Nephron (organoid): ENCODE measurements around the gene OR4S1.

Experiments used
- H3K27ac Mint-ChIP-seq, 3 experiments: 2 replicates each; pipeline ENCODE4 v1.8.0; 2020; ENCODE audit warnings: mixed read lengths in 3 of 3, mild to moderate bottlenecking in 2 of 3, moderate library complexity in 1 of 3
- H3K27me3 Mint-ChIP-seq: 2 replicates; pipeline ENCODE4 v1.8.0; 2021; ENCODE audit warnings: low read depth, mild to moderate bottlenecking, moderate library complexity, mixed read lengths
- H3K36me3 Mint-ChIP-seq: 2 replicates; pipeline ENCODE4 v1.8.0; 2020; ENCODE audit warnings: low read depth, mixed read lengths
- H3K4me1 Mint-ChIP-seq: 2 replicates; pipeline ENCODE4 v1.8.0; 2020; ENCODE audit warnings: mixed read lengths
- H3K4me3 Mint-ChIP-seq, 3 experiments: 2 replicates each; pipeline ENCODE4 v1.8.0; 2020; ENCODE audit warnings: mild to moderate bottlenecking in 3 of 3, mixed read lengths in 3 of 3, moderate library complexity in 2 of 3
- H3K9me3 Mint-ChIP-seq: 2 replicates; pipeline ENCODE4 v1.8.0; 2020; ENCODE audit warnings: mixed read lengths
- TF ChIP-seq, protein P1 (sequence below), 3 experiments: fragments of 200-600 bp; sonication (generic); IDR thresholded peaks; one replicate each; pipeline ENCODE4 v1.5.0; 2021; ENCODE audit warnings: antibody characterized with exemption in 3 of 3; ENCODE audit not compliant: unreplicated experiment in 3 of 3

OR4S1 gene, protein sequence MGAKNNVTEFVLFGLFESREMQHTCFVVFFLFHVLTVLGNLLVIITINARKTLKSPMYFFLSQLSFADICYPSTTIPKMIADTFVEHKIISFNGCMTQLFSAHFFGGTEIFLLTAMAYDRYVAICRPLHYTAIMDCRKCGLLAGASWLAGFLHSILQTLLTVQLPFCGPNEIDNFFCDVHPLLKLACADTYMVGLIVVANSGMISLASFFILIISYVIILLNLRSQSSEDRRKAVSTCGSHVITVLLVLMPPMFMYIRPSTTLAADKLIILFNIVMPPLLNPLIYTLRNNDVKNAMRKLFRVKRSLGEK

DNA sequence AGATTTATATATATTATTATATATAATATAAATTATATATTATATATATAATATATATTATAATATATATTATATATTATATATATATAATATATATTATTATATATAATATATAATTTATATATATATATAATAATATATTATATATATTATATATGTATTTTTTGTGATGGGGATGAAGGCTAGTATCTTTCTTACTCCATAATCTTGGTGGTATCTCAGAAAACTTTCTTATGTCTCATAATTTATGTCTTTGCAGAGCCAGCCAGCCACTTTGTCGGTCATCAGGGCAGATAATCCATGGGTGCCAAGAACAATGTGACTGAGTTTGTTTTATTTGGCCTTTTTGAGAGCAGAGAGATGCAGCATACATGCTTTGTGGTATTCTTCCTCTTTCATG is at the start of gene OR4S1:
TSS of gene OR4S1 (plus strand) at position 301 of the 400 bp plus-strand sequence. CDS start at position 301, 0 bp downstream.
- Mint-ChIP-seq H3K4me1 (no peaks in the 10 kb centered on the region), H3K4me3 (no peak within 1 kb of the TSS), H3K27ac (no peak within 1 kb of the TSS), H3K27me3 (no peaks in the 10 kb centered on the region), H3K36me3 (no peaks in the 10 kb centered on the region), H3K9me3 (peaks cover 8% of the 10 kb centered on the region)
- TF ChIP-seq, protein P1, sequence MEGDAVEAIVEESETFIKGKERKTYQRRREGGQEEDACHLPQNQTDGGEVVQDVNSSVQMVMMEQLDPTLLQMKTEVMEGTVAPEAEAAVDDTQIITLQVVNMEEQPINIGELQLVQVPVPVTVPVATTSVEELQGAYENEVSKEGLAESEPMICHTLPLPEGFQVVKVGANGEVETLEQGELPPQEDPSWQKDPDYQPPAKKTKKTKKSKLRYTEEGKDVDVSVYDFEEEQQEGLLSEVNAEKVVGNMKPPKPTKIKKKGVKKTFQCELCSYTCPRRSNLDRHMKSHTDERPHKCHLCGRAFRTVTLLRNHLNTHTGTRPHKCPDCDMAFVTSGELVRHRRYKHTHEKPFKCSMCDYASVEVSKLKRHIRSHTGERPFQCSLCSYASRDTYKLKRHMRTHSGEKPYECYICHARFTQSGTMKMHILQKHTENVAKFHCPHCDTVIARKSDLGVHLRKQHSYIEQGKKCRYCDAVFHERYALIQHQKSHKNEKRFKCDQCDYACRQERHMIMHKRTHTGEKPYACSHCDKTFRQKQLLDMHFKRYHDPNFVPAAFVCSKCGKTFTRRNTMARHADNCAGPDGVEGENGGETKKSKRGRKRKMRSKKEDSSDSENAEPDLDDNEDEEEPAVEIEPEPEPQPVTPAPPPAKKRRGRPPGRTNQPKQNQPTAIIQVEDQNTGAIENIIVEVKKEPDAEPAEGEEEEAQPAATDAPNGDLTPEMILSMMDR (IDR thresholded peaks at IDR 0.05; ENCODE audit: unreplicated experiment in 3 of 3) = no peak

DNA sequence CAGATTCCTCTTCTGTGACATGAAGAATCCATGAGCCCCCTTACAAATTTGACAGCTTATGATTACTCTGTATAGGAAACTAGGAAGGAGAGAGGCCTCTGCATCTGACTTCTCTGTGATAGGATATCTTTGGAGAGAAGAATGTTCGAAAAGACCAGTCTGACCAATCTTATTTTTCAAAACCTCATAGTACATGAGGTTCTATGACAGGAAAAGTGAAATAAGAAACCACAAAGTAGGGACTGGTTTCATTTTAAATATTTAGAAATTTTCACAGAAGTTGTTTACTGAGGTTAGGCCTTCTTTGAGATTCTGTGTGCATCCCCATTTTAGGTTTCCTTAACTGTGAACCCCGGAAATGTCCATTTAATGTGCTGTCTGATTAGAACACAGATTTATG is 44.4 kb upstream of the OR4S1 start:
- TF ChIP-seq, protein P1 (IDR thresholded peaks at IDR 0.05; ENCODE audit: unreplicated experiment in 3 of 3) = no peak
- H3K9me3 Mint-ChIP-seq = peaks cover 25% of the 10 kb centered on the region
- H3K4me1 Mint-ChIP-seq = no peaks in the 10 kb centered on the region
- no peaks in the 10 kb centered on the region for H3K36me3 Mint-ChIP-seq
- no peaks in the 10 kb centered on the region for H3K27me3 Mint-ChIP-seq
- H3K4me3 Mint-ChIP-seq = no peak overlapping the region
- no peak overlapping the region for H3K27ac Mint-ChIP-seq

DNA sequence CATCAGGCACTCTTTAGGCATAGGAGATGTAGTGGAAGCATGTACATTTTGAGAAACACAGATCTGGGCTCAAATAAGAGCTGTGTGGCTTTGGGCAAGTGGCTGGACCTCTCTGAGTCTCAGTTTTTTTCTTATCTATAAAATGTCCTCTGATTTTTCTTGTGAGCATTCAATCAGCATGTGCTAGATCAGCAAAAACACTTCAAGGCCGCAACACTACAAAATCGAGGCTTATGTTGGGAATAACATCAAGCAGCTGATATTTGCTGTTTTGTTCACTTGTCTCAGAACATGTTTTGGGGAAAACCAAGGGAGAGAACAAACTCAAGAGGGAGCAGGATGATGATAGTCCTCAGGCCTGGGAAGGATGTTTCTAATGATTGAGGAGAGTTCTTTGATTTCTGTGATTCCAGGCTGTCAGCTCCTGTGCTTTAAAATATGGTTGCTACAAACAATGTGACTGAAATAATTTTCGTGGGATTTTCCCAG is 42.6 kb upstream of the OR4S1 start, which contains the start of gene OR4X1:
TSS of gene OR4X1 (plus strand) at position 439 of the 489 bp plus-strand sequence. CDS start at position 439, 0 bp downstream.
- H3K4me1 Mint-ChIP-seq = no peaks in the 10 kb centered on the region
- no peaks in the 10 kb centered on the region for H3K27me3 Mint-ChIP-seq
- peaks cover 22% of the 10 kb centered on the region for H3K9me3 Mint-ChIP-seq
- no peak within 1 kb of the TSS for H3K4me3 Mint-ChIP-seq
- no peaks in the 10 kb centered on the region for H3K36me3 Mint-ChIP-seq
- no peak within 1 kb of the TSS for H3K27ac Mint-ChIP-seq
- TF ChIP-seq, protein P1 (IDR thresholded peaks at IDR 0.05; ENCODE audit: unreplicated experiment in 3 of 3) = no peak

DNA sequence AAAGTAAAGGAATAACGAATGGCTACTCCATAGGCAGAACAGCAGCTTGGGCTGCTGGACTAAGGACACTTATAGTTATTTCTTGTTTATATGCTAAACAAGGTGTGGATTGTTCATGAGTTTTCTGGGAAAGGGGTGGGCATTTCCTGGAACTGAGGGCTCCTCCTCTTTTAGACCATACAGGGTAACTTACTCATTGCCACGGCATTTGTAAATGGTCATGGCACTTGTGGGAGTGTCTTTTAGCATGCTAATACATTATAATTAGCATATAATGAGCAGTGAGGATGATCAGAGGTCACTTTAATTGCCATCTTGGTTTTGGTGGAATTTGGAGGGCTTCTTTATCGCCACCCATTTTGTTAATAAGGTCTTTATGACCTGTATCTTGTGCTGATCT is 35.4 kb upstream of the OR4S1 start:
- Mint-ChIP-seq H3K4me1 (no peaks in the 10 kb centered on the region), H3K27ac (no peak overlapping the region), H3K9me3 (peaks cover 7% of the 10 kb centered on the region), H3K27me3 (no peaks in the 10 kb centered on the region), H3K4me3 (no peak overlapping the region), H3K36me3 (no peaks in the 10 kb centered on the region)
- TF ChIP-seq, protein P1 (IDR thresholded peaks at IDR 0.05; ENCODE audit: unreplicated experiment in 3 of 3) = no peak

DNA sequence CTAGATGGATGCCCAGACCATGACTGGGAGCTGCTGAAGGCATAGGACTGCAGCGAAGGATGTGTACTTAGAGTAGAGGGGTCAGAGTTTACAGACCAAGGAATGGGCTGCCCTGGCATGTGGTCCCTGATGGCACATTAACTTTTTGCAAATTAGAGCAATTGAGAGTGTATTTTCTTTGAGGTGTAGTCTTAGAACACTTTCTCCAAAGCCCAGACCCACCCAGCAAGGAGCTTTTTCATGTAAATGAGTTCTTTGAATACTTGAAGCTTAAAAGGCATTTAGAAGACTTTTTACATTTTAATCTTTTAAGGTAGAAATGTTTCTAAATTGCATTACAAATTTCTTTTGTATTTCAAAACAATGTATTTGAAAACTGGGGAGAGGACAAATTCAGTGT is 33.4 kb upstream of the OR4S1 start:
- Mint-ChIP-seq H3K4me3 (no peak overlapping the region), H3K4me1 (no peaks in the 10 kb centered on the region), H3K9me3 (peaks cover 8% of the 10 kb centered on the region), H3K27ac (no peak overlapping the region), H3K27me3 (no peaks in the 10 kb centered on the region), H3K36me3 (no peaks in the 10 kb centered on the region)
- TF ChIP-seq, protein P1 (IDR thresholded peaks at IDR 0.05; ENCODE audit: unreplicated experiment in 3 of 3) = no peak
